ENCODE data around the gene LHPP.

GRCh38 chr10:124592101-124592500, 130.5 kb downstream of the LHPP start:
- TF ChIP-seq CTCF (IDR thresholded peaks at IDR 0.05; ENCODE audit: low read depth, low read length, poor library complexity, severe bottlenecking) (no peak), EZH2phosphoT487 (IDR thresholded peaks at IDR 0.05; ENCODE audit: borderline replicate concordance, low read length) (no peak)
